Renal cortex interstitium (tissue), 11 donors: ENCODE results near the gene MEGF11. TPM values are rescaled to one million over a fixed set of nuclear protein-coding genes. Genes with fewer than 3 reads are reported as not detected.
"Not testable (repeated sequence)": the region's sequence is repeated elsewhere in the genome, so short reads cannot be mapped to it uniquely, and the experiment has no call there.

ENCODE experiments used
- DNase-seq, 11 donors: peaks; one replicate each; pipeline ENCODE4 v3.0.0-alpha.2; 2013; ENCODE audit warnings: low read depth in 9 of 11, low spot score in 4 of 11; ENCODE audit errors: extremely low read depth in 1 of 11
- polyA plus RNA-seq, 3 donors: library from polyadenylated mRNA; unstranded; fragments of 120-200 nt; gene quantifications; one replicate each; pipeline ENCODE4 v1.2.1, GENCODE V29; 2013; ENCODE audit not compliant: insufficient read length in 3 of 3

MEGF11 gene
- polyA plus RNA-seq, 3 donors: 1.6 to 3.3 (median 2.3) TPM

DNA sequence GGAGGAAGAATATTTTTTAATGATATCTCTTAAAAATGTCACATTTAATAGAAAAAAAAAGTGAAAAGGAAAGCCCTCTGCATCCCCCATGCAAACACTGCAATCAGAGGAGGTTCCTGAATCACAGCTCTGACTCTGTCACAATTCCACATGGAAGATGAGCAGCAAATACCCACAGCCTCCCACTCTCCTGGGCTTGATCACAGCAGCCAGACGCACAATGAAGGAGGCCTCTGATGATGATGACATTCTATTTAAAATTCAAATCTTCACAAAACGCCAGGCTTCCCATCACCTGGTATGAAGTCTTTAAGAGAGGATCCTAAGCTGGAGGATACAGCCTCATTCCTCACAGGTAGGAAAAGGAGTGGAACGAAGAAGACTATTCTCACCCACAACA is 30.7 kb upstream of the MEGF11 start:
- no peak for DNase-seq

DNA sequence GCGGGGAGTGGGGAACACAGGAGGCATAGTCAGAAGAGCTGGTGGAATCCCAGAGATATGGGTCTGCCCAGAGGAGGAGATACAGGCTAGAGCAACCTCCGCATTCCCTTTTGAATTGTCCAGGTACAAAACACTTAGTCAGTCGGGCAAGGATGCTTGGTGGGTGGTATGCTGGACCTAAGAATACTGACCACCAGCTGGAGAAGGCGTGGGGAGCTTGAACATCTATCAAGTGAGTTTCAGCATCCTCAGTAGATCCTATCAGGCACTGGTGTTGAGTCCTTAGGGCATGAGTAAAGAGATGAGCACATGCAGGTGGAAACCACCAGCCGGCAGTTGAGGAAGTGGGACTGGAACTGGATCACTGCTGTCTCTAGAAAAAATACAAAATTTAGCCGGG is 25.1 kb upstream of the MEGF11 start:
- DNase-seq: no peak

DNA sequence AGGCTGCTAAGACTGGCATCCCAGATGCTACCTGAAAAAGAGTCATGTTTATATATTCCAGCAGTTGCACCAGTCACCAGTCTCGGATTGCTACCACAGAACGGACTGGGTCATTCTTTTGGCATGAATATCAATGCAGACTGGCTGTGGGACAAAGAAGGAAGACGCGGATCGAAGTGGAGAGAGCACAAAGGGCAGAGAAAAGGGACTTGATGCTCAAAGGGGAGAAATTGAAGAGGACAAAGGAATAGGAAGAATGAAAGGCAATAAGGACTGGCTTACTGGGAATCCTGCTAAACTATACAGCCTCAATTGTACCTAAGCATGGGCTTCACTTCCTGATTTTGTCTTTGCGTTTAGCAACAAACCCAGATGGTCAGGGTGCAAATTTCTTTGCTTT is 24.5 kb upstream of the MEGF11 start:
- no peak for DNase-seq

DNA sequence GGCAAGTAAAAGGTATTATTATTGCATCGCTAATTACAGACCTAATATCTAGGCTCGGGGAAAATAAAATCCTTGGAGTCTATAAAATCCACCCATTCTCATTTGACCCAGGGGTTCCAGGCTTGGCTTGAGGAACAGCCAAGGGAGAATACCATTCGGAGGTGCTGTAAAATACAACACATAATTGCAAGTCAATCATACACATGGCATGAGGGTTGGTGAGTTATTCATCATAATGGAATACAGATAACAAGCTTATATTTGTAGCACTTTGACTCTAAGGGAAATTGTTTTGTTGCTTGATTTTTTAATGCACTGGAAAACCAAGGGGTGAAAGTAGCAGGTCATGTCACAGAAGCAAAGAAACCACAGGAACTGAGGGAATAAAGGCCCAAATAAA is 23.0 kb upstream of the MEGF11 start:
- no peak for DNase-seq

DNA sequence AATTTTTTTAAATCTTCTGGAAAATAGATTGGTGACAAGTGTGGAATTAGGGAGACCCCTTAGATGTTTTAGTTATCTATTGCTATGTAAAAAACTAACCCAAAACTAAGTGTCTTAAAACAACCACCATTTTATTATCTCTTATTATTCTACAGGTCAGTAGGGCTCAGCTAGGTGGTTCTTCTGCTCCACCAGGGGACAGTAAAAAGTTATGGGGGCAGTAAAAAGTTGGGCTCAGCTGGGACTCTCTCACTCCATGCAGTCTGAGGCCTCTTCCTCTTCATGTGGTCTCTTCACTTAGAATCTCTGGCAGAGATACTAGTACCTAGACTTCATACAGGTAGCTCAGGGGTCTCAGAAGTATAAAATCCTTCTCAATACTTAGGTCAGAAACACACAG is 21.8 kb upstream of the MEGF11 start:
- no peak for DNase-seq

DNA sequence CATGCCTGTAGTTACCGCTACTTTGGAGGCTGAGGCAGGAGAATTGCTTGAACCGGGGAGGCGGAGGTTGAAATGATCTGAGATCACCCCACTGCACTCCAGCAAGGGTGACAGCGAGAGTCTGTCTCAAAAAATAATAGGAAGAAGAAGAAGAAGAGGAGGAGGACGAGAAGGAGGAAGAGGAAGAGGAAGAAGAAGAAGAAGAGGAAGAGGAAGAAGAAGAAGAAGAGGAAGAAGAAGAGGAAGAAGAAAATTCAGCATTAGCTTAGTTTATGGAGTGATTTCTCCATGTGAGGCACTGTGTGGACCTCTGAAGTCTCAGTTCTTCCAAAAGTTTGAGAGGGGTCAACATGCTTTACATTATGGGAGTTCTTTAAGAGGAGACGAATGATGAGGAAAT is 17.4 kb upstream of the MEGF11 start:
- no peak for DNase-seq

DNA sequence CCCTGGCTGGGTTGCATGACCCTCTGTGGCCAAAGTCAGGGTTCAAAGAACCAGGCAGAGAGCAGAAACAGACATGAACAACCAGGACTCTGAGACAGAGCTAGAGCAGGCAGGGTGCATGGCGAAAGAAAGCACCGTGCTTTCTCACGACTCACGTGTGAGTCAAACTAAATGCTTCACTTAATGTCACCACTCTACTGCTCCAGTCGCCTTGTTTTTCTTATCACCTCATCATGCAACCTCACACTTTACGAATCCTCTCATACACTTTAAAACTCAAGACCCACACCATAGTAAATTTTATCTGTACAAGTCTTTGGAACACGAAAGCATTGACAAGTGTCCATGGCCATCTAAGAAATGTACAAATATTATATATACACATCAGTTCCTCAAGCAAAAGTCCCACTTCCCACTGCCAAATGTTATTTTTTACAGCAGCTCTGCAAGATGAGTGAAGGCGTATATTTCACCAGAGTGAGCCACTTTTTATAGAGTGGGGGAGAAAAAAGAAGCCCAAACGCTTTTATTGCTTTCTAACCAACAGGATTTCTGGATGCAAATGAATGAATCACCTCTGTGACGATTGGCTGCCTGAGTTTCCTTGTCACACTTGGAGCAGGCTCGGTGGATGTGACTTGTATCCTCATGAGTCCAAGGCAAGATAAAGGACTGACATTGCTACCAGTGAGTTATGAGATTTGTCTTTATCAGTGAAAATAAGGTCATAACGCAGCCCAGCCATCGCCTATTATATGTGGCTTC is 16.0 kb upstream of the MEGF11 start:
- peak in 2 of 11 donors; percentile 44 to 54 for DNase-seq

GRCh38 chr15:66264859-66265513 is 11.4 kb upstream of the MEGF11 start:
- no peak for DNase-seq

- DNase-seq: not testable (repeated sequence)
Measured at GRCh38 chr15:66262837-66263236, 9.3 kb upstream of the MEGF11 start.

- no peak for DNase-seq
Measured at GRCh38 chr15:66261056-66261455, 7.5 kb upstream of the MEGF11 start.

DNA sequence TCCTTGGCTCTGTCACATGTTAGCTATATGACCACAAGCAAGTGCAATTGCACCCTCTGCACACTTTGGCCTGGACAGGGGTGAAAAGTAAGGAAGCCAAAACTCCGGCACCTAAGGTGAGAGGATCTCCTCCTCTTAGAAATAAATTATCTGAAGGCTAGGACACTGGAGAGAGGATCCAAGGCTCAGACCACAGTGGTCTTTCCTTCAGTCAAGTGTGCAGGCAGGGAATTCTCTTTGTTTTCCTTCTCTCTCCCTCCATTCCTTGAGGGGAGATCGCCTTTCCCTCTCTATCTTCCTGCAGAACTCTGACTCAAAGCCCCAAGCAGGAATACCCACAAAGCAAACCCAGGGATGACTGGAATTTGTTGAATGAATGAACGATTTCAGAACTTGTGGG is 3.1 kb upstream of the MEGF11 start:
- no peak for DNase-seq

DNA sequence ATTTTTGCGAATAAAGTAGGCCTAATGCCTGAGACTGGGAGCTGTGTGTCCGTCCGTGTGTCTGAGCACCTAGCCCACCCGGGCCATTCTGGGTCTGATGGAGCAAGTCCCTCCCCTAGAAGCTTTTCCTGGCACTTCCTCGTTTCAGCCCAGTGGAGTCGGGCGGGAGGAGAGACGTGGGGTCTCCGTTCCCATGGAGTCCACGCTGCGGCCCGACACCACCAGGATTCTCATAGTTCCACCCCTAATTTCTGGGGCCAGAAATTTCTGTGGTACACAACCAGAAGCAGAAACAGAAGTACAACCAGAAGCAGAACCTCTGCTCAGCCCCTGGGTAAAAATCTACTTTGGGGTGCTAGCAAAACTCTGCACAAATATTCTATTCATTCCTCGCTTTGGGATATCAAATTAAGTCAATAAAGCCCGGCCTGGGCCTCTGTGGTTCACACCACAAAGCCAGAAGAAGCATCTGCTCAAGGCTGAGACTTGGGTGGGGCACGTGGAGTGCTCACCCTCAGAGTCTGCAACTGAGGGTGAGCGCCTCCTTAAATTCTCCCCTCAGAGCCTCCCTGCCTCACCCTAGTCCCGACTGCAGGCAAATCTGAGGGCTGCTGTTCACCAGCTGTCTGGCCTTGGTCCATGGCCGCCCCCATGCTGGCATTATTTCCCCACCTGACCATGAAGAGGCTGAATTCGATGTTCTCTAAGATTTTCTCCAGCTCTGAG is 1.6 kb upstream of the MEGF11 start:
- DNase-seq: no peak

DNA sequence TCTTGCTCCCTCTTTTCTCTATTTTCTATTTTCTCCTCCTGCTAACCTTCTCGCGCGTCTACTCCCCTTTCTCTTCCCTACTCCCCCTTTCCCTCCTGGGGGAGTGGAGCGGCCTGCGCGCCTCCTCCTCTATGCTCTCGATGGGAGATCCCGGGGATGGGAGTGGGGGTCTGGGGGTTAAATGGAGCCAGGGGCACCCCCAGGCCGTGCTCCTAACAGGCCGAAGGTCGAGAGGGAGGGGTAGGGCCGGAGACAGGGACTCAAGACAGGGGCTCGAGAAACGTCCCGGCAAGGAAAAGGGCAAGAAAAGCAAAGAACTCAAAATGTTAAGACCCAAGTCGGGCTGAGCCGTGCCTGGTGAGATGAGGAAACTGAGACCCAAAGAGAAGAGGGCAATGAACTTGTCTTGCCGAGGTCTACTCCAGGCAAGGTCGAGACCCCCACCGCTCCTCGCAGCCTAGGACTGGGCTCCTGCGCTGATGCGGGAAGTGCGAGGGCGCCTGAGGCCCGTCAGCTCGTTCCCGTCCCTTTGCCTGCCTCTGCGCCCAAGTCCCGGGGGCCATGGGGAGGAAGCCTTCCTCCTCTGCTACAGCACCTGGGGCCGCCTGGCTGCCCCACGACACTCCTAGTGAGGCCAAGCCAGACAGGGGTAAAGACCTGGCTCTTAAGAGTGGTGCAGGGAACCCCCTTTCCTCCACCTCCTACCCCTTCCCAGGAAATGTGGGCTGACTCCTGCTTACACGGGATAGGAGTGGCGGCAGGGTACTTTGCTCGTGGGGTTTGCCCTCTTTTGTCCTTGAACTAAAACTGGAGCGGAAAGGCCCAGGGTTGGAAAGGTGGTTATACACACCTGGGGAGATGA is 770 bp upstream of the MEGF11 start:
- no peak for DNase-seq

- DNase-seq: peak in 3 of 11 donors; percentile 9 to 28 (median 13)
Measured at GRCh38 chr15:66252685-66253417, 699 bp downstream of the MEGF11 start.

GRCh38 chr15:66251790-66252684 is 1.5 kb downstream of the MEGF11 start:
- DNase-seq: peak in 4 of 11 donors; percentile 25 to 49 (median 36)

DNA sequence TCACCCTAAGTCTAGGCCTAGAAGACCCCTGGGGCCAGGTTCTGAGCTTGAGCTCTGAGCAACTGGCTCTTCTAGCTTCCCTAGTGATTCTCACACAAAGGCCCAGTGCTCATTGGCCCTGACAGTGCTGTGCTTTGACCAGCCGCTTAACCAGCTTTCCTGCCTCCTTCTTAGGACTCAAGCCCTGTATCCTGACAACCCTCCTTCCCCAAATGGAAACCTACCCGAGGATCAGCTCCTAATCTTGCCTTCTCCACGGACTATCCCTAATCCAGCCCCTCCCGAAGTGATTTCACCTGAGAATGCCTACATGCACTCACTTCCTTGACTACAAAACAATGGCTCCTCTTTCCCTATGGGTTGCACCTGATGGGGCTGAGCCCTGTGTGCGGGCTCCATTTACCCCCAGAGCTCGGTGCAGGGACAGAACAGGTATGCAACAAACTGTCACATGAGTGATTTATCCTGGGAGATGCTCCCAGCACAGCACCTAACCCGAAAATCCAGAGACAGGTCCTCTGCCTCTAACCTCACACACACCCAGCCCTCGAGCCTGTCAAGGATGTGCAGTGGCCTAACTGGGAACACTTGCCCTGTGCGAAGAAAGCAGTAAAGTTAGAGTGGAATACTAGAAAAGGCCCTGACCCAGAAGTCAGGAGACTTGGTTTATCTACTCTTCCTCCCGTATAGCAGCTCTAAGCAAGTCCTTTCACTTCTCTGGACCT is 2.3 kb downstream of the MEGF11 start:
- no peak for DNase-seq

GRCh38 chr15:66249605-66250174 is 3.9 kb downstream of the MEGF11 start:
- DNase-seq: no peak
